A549 (cell line): ENCODE data around the gene WNT3A. TPM values are rescaled to one million over a fixed set of nuclear protein-coding genes. Genes with fewer than 3 reads are reported as not detected.
"Not testable (repeated sequence)": the region's sequence is repeated elsewhere in the genome, so short reads cannot be mapped to it uniquely, and the experiment has no call there.

Experiments
- ATAC-seq, 2 experiments: fragments of 200-7000 bp in 1 of 2; fragments of >200 bp in 1 of 2; cut with Nextera tagmentation in 1 of 2; cut with Tn5 transposase in 1 of 2; 3 replicates each; pipeline versions ENCODE4 v1.8.0 to v1.9.1; 2018 to 2020; ENCODE audit warnings: mild to moderate bottlenecking in 1 of 2, moderate library complexity in 1 of 2
- CTCF ChIA-PET: fragments of 300-600 bp; sonication (Branson Sonifier 250); formaldehyde crosslinking; extraction: SDS; loops from one replicate; lab custom pipeline; 2021; ENCODE audit warnings: antibody characterized with exemption, inconsistent platforms; lab: Yijun Ruan, JAX
- POLR2A ChIA-PET: fragments of 350-600 bp; formaldehyde crosslinking; extraction: SDS; loops from one replicate; lab custom pipeline; 2021; ENCODE audit warnings: antibody characterized with exemption, inconsistent platforms; lab: Yijun Ruan, JAX
- DNase-seq, 2 experiments: peaks; one replicate each; pipeline versions ENCODE4 v3.0.0 to v3.0.0-alpha.2; 2011 to 2016; ENCODE audit warnings: low read depth in 1 of 2, low spot score in 1 of 2
- FAIRE-seq: peaks from 2 replicates; lab custom pipeline; 2011; peaks lifted over from hg19 to GRCh38; lab: Jason Lieb, UNC
- H3K27ac ChIP-seq, 2 experiments: fragments of >200 bp; sonication (Bioruptor Twin); formaldehyde crosslinking; 3 replicates each; pipeline ENCODE4 v1.5.1; 2016 to 2017
- H3K4me1 ChIP-seq: fragments of >200 bp; sonication (Bioruptor Twin); formaldehyde crosslinking; 3 replicates; pipeline ENCODE4 v1.6.1; 2016
- H3K4me2 ChIP-seq: fragments of >200 bp; sonication (Bioruptor Twin); formaldehyde crosslinking; 3 replicates; pipeline ENCODE4 v1.6.1; 2016
- H3K4me3 ChIP-seq: fragments of >200 bp; sonication (Bioruptor Twin); formaldehyde crosslinking; 3 replicates; pipeline ENCODE4 v1.5.1; 2016
- H3K9me3 ChIP-seq: fragments of >200 bp; sonication (Bioruptor Twin); formaldehyde crosslinking; 3 replicates; pipeline ENCODE4 v1.6.1; 2016
- BHLHE40 ChIP-seq: IDR thresholded peaks from 2 replicates; pipeline ENCODE4 v1.6.1; 2012; ENCODE audit warnings: low read depth, low read length, inconsistent platforms
- CBX2 ChIP-seq: fragments of 200-600 bp; sonication (generic); IDR thresholded peaks from 2 replicates; pipeline ENCODE4 v1.6.1; 2016; ENCODE audit warnings: low read depth, mild to moderate bottlenecking, borderline replicate concordance
- CBX8 ChIP-seq: fragments of 200-600 bp; sonication (generic); IDR thresholded peaks from 2 replicates; pipeline ENCODE4 v1.6.1; 2016
- CHD2 ChIP-seq: fragments of 150-350 bp; IDR thresholded peaks from 2 replicates; pipeline ENCODE4 v1.6.1; 2014; ENCODE audit warnings: low read length; ENCODE audit not compliant: partially characterized antibody
- ELK1 ChIP-seq: fragments of 150-350 bp; IDR thresholded peaks from 2 replicates; pipeline ENCODE4 v1.6.1; 2014; ENCODE audit warnings: low read depth, mild to moderate bottlenecking, low read length
- ESRRA ChIP-seq: fragments of 150-350 bp; IDR thresholded peaks from 2 replicates; pipeline ENCODE4 v1.6.1; 2014; ENCODE audit warnings: mild to moderate bottlenecking, low read length, borderline replicate concordance
- HMGXB4 ChIP-seq: fragments of 250-450 bp; sonication (Bioruptor Pico); IDR thresholded peaks from 2 replicates; pipeline ENCODE4 v1.5.0; 2021; ENCODE audit warnings: mild to moderate bottlenecking, moderate library complexity, borderline replicate concordance
- HOXB5 ChIP-seq: fragments of 250-450 bp; sonication (Bioruptor Pico); IDR thresholded peaks from 2 replicates; pipeline ENCODE4 v1.5.0; 2020; ENCODE audit warnings: mild to moderate bottlenecking, moderate library complexity
- JUNB ChIP-seq: fragments of >200 bp; sonication (Bioruptor Twin); formaldehyde crosslinking; IDR thresholded peaks from 2 replicates; pipeline ENCODE4 v1.6.1; 2016
- KDM5A ChIP-seq: fragments of 200-600 bp; sonication (generic); IDR thresholded peaks from 2 replicates; pipeline ENCODE4 v1.6.1; 2016; ENCODE audit warnings: antibody characterized with exemption, mild to moderate bottlenecking
- REST ChIP-seq: fragments of 200-600 bp; sonication (generic); IDR thresholded peaks from 2 replicates; pipeline ENCODE4 v1.6.1; 2016; ENCODE audit warnings: antibody characterized with exemption, mild to moderate bottlenecking, moderate library complexity
- WGBS: methylation state at CpG from one replicate; pipeline ENCODE4 v1.1.6; 2017; ENCODE audit errors: missing lambda C conversion rate; 5-methylcytosine and 5-hydroxymethylcytosine counted together
- polyA plus RNA-seq, 4 experiments: library from polyadenylated mRNA; depleted of rRNA in 3 of 4; stranded (reverse); fragments of >200 nt; fragmentation: RNase III in 1 of 4; extraction: RNeasy Plus Mini Kit Qiagen cat#74134 plus additional on column Dnase treatment in 1 of 4; gene quantifications; 2 replicates in 3 of 4; 3 replicates in 1 of 4; pipeline ENCODE4 v1.2.3, GENCODE V29; 2011 to 2017
- TF ChIP-seq, protein P1 (sequence below): IDR thresholded peaks from 2 replicates; pipeline ENCODE4 v1.6.1; 2012

The WNT3A gene
- polyA plus RNA-seq, 2 of the 4 experiments (the other 2 are of a cell fraction), result not detected

GRCh38 chr1:227972843-227973374 is 33.9 kb upstream of the WNT3A start:
- H3K4me2 ChIP-seq, CTCF ChIA-PET, H3K4me1 ChIP-seq, FAIRE-seq, H3K9me3 ChIP-seq, DNase-seq, POLR2A ChIA-PET, ATAC-seq, H3K4me3 ChIP-seq, H3K27ac ChIP-seq: not testable (repeated sequence)
- 94% methylated on average over 15 of the region's 22 CpGs for WGBS

GRCh38 chr1:227973724-227974288 is 33.0 kb upstream of the WNT3A start:
- H3K4me1 ChIP-seq, DNase-seq, ATAC-seq, FAIRE-seq, H3K9me3 ChIP-seq, H3K27ac ChIP-seq, CTCF ChIA-PET, H3K4me3 ChIP-seq, POLR2A ChIA-PET, H3K4me2 ChIP-seq: not testable (repeated sequence)
- 91% methylated on average over 23 of the region's 32 CpGs for WGBS

DNA sequence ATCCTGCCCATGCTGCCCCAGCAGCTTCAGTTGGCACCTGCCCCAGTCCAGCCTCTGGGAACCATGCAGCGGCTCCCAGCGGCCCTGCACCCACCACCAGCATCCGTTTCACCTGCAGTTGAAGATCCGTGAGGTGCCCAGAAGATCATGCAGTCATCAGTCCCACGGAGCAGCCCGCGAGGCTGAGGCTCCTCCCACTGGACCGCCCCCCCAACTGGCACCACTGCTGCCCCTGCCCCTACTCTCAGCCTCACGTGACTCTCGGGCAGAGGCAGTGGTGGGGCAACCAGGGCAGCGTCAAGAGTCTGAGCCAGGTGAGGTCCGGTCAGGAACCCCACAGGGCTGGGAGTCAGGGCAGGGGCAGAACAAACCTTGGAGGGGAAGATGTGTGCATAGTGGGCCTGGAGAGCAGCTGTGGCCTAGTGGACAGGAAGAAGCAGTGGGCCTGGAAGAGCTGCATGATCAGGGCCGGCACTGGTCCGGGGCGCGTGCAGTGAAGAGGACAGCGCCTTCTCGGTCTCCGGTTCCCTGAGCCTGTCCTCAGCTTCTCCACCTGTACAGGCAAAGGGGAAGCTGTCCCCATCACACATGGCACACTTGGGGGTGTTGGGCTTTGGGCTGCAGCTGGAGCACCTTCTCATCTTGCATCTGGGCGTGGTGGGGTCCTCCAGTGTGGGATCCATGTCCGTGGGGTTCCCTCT is 31.1 kb upstream of the WNT3A start:
- POLR2A ChIA-PET, H3K4me3 ChIP-seq, ATAC-seq, H3K4me1 ChIP-seq, FAIRE-seq, CTCF ChIA-PET, H3K4me2 ChIP-seq, H3K27ac ChIP-seq, DNase-seq, H3K9me3 ChIP-seq: not testable (repeated sequence)
- 78% methylated on average over 17 of the region's 21 CpGs for WGBS

DNA sequence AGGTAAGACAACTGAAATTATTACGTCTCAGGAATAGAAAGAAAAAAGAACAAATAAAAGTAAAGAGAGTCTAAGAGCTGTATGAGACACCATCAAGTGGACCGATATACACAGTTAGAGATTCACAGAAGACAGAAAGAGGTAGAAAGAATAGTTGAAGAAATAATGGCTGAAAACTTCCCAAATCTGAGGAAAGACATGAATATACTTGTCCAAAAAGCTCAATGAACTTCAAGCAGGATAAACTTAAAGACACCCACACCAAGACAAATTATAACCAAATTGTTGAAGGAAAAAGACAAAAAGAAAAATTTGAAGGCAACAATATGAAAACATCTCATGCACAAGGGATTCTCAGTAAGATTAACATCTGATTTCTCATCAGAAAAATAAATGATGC is 19.6 kb upstream of the WNT3A start:
- no peaks in the 10 kb centered on the region for H3K4me1 ChIP-seq
- WGBS, result 65% methylated on average over 2 of the region's 2 CpGs
- no peak for ATAC-seq
- no peak overlapping the region for H3K4me3 ChIP-seq
- TF ChIP-seq HOXB5 (CRISPR knock-in tag) (no peak), CHD2 (no peak), BHLHE40 (no peak), JUNB (no peak), HMGXB4 (no peak), CBX8 (no peak), REST (no peak), KDM5A (no peak), CBX2 (no peak), ELK1 (no peak), ESRRA (no peak)
- TF ChIP-seq, protein P1, sequence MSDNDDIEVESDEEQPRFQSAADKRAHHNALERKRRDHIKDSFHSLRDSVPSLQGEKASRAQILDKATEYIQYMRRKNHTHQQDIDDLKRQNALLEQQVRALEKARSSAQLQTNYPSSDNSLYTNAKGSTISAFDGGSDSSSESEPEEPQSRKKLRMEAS, result no peak
- no peak overlapping the region for H3K4me2 ChIP-seq
- H3K9me3 ChIP-seq, result peaks cover 14% of the 10 kb centered on the region; the same call in 1 of the 3 replicates
- DNase-seq, result no peak
- ChIA-PET POLR2A (no interaction called here), CTCF (interaction anchor here (0.7 to 2.0 kb wide), 2 partner anchors 12 to 20 kb away, joined by 3 to 8 read pairs; no protein-coding TSS in a partner anchor)
- FAIRE-seq, result peak; percentile 74
- no peak overlapping the region for H3K27ac ChIP-seq
